Measurements from ENCODE around the gene LNX2.

The LNX2 gene

DNA sequence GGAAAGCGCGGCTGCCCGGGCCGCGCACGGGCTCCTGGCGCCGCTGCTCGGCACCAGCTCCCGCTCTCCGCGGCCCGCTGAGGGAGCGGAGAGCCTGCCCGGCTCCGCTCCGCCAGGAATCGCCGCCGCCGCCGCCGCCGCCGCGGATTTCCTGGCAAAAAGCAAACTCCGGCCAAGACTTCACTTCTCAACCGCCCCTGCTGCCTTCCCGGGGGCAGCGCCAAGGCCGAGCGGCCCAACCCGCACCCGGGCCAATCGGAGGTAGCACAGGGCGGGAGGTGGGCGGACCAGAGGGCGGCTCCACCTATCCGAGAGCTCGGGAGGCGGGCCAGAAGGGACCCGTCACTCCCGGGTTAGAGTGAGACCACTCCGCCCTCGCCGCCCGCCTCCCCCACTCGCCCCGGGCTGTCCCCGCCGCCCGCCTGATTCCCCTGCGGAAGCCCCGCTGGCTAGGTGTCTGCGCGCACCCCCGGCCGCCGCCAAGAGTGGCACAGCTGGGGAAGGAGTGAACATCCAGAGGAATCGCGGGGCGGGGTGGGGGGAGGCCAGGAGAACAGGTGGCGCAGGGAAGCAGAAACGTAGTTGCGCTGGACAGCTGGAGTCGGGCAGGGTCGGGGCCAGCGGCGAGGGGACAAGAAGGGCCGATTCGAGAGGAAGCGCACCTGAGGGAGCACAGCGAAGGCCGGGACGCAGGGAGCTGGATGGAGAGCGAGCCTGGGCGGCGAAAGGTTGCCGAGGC lies at the start of gene LNX2:
Gene LNX2, minus strand, starts transcription at position 153 of the 739 bp plus-strand sequence. CDS start 38,826 bp downstream, outside the sequence.
- peak; percentile 97 for DNase-seq

DNA sequence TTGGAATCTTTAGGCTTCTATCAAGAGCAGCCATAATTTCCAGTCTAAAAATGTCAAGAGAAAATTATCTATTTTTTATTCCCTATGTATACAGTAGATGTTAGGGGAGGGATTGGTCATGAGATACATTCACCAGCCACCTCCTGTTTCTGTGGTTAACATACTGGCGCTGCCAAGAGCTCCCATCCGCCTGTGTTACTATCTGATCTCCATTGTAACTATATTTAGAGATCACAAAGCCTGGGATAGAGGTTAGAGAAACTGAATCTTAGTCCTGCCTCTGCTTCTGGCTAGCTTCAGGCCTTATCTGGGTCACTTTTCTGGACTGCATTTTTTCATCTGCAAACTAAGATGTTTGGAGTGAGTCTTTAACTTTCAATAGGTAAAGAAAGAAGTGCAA lies 47.6 kb upstream of the LNX2 start:
- DNase-seq = no peak

DNA sequence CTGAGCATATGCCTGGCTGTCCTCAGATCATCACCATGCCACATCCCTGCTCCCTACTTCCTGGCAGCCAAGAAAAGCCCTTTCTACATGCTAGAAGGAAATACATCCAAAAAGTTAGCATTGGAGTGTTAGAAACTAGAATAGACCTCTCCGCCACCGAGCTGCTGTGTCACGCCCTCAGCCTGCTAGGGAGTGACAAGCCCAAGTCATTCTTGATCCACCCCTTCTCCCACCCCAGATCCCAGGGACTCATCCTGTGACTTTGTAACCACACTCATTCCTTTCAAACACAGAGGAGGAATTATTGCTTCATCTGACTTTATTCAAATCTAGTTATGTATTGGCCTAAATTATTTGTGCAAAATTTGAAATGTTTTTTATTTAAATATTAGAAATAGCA lies 46.6 kb upstream of the LNX2 start:
- no peak for DNase-seq

DNA sequence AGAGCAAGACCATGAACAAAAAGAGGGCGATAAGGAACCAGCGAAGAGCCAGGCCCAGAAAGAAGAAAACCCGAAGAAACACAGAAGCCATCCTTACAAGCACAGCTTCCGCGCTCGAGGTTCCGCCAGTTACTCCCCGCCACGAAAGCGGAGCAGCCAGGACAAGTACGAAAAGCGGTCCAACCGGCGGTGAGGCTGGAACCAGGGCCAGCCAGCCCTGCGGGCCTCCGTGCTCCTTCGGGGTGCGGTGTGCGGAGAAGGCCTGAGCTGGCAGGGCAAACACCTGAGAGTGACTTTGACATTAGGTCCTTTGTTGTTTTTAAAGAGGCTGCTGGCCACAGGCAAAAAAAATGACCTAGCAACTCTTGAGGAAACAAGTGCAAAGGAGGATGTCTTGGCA lies 45.4 kb upstream of the LNX2 start:
- no peak for DNase-seq

DNA sequence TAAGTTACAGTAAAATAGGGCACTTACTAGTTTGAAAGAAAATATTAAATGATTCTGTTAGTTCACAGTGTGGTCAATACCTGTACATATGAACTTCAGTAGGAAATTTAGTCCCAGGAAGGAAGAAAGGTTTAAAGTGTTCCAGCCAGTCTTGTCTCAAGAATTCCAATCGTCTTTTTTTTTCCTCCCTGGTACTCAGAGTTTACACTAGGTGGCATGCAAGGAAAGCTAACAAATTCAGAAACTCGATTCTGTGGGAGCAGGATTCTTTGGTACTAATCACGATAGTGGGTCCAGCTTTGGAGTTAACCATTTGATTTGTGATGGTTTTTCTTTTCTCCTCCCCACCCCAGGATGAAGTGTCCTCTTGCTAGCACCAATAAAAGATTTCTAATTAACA lies 45.0 kb upstream of the LNX2 start:
- no peak for DNase-seq

DNA sequence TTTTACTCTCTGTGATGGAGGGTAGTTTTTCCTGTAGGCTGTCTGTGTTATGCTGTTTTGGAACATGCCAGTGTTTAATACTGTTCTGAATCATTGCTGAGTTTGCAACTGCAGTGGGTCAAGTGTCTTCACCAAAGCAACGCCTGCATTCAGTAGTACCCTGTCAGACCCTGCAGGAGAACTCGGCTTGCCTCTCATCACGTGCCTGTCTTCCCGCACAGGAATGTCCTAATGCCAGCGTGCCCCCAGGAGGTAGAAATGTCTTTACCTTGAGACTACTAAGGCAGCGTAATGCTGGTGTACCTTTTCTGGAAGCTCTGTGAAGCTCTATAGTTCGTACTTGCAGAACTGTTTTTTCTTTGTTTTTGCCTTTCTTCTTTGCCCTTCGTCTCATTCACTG lies 43.6 kb upstream of the LNX2 start:
- no peak for DNase-seq

DNA sequence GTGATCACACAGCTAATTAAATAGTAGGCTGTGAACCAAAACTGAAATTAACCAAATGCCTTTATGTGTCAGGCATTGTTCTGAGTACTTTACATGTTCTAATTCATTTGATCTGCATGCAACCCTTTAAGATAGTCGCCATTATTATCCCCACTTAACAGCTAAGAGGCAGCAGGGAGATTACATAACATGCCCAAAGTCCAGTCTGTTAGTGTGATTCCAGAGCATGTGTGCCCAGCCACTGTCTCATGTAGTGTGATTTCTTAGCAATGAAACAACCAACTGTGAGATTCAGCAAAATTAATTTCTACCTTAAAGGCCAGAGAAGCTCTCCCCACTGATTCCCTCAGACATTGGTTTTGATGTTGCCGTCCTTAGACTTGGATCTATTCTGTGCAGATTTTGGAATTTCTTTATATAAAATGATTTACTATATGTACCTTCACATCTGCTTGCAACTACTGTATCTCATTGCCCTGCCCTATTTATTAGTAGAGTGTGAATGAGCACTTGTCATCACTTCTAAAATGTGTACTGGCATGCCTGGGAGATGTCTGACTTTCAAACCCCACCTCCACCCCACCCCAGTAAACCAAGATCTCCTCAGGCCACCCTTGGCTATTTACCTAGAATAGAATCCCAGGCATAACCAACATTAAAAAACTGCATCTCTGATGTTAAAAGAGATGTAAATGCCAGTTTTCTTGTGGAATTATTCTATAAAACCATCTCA lies 42.6 kb upstream of the LNX2 start:
- DNase-seq = no peak

DNA sequence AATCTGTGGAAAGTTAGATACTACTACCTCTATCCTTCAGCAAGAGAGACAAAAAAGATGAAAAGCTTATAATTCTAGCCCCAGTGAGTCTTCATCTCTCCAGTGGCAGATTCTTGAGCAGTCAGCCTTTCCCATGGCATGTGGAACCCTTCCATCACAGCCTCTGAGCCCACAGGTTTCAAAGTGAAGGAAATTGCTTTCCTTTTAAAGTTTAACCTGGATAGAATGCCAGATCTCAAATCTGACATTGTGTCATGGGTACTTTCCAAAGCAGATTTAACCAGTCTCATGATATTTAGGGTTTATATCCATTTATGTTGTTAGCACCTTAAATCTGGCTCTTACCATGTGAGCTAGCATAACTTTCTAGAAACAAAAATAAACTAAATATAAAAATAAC lies 40.7 kb upstream of the LNX2 start:
- no peak for DNase-seq

DNA sequence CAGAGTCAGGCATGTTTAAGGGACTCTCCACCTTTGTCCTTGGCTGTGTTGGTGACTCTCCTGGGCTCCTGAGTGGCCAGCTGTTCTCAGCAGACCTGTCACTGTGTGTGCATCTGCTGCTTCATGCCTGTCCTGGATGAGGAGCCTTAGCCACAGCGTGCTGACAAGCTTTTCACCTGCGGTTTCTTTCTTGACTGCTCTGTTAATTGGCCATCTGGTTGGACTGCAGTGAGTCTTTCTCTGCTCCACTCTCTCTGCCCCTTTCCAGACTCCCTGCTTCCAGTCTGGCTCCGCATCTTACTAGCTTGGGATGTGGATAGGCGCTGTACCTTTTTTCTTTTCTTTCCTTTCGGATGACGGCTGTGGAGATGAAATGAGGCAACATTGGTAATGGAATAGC lies 40.2 kb upstream of the LNX2 start:
- DNase-seq = no peak

DNA sequence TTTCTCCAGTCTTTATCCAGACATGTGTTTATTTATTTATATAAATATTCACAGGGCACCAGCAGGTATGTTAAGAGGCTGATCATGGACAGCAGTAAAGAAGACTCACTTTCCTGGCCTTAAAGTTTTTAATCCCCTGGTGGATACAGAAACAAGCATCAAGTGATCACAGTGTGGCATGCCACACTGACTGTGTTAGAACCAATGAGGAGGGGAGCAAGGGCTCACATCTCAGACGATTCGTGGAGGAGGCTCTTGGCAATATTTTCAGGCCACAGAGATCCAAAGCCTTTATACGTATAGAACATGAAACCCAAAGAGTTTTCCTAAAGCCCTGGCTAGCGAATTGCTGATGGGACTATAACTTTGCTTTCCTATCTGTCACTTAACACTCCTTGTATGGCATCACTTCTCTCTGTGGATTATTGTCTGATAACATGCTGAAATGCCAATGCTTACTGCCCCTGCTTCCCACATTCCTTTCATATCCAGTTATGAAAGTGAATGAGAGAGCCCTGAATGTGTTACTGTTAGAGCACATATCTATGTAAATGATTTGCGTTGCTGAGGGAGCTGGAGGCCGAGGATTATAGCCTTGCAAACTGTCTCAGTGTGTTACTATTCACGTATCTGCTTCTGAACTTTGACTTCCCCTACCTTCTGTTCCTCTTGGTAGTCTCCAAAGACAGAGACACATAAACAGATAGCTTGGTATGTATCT lies 39.0 kb upstream of the LNX2 start:
- no peak for DNase-seq

DNA sequence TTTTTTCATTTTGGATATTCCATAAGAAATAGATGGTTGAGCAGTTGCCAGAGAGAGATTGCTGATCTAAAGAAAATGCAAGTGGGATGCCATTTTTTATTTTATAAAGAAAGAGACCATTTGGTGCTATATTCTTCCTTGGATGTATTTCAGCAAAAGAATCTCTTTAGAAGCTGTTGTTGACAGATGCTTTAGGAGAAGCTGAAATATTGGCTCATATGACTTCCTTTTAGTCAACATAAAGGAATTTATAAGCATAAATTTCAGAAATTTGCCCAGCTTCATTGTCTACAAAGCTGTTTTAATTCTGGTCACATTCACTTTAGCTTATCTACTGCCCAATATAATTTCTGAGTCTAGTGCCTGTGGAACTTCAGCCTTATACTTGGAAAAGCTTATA lies 38.2 kb upstream of the LNX2 start:
- no peak for DNase-seq

DNA sequence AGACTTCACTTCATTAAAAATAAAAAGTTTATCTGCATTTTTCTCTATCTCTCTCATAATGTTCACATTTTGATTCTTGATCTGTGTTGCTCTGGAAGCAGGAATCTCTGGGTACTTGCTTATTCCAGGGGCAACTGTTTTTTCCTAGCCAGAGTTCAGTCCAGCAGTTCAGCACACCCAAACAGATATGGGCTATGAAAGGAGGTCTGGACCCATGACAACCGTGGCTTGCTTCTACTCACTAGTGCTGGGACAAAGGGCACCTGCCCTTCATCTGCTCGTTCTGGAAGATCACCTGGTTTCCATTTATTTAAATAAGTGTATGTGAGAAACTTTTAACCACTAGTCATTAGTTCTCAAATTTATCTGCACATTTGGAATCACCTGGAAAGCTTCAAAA lies 37.4 kb upstream of the LNX2 start:
- DNase-seq = no peak

DNA sequence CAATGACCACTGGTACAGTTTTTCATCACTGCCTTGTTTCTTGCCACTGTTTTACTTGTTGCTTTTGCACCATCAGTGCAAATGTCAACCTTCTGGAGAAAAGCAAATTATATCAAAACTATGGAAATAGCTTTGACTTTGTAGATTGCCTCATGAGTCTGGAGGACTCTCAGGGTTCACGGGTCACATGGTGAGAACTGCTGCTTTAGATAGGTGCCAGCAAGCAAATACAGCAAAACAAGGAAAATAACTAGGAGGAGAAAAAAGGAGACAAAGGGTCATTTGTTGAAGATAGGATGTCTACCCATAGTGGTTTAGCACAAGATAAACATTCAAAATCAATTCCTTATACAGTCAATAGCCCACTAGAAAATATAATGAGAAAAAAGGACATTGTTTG lies 34.5 kb upstream of the LNX2 start:
- DNase-seq = no peak

DNA sequence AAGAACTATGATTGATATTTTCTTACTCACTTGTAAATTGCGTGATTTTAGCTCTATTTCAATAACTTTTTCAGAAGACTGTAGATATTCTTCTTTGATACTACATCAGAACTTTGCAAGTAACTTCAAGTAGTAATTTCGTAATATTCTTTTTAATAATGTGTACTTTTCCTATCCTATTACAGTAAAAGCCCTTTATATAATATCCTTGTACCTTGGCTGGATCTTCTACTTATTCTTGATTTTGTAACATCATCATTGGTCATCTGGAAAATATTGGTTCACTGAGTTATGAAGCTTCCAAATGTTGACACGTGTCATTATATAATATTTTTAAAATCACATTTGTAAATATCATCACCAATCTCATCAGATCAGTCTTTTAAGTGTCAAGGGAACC lies 33.7 kb upstream of the LNX2 start:
- no peak for DNase-seq

DNA sequence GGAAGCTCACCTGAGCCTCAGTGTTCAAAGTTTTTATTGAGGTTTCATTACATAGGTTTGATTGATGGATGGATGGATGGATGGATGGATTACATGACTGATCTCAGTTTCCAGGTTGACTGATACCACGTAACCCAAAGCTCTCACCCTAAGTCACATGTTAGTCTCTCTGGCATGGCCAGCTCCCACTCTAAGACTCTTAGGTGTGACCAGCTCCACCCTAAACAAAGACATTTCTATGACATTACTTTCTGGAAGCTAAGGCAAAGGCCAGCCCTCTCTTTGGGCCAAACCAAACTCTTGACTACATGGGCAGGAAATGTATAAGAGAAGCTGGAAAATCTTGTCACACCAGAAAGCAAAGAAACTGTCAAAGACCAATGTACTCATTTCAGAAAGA lies 30.0 kb upstream of the LNX2 start:
- DNase-seq = no peak

DNA sequence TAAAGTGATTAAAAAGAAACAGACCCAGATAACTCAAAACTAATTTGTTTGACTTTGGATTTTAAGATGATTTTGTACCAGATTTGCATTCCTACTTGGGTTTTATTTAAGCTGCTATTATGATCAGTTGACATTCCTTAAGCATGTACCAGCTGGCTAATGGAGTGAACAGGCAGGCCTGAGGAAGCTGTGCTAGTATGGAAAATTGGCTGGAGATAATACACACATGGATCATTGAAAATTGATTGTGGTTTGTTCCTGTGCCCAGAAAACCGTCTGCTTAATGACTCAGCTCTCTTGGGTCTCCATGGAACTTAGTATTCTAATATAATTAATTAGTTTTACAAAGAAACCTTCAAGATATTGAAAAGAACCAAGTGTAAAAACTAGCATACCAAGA lies 24.0 kb upstream of the LNX2 start:
- DNase-seq = no peak

DNA sequence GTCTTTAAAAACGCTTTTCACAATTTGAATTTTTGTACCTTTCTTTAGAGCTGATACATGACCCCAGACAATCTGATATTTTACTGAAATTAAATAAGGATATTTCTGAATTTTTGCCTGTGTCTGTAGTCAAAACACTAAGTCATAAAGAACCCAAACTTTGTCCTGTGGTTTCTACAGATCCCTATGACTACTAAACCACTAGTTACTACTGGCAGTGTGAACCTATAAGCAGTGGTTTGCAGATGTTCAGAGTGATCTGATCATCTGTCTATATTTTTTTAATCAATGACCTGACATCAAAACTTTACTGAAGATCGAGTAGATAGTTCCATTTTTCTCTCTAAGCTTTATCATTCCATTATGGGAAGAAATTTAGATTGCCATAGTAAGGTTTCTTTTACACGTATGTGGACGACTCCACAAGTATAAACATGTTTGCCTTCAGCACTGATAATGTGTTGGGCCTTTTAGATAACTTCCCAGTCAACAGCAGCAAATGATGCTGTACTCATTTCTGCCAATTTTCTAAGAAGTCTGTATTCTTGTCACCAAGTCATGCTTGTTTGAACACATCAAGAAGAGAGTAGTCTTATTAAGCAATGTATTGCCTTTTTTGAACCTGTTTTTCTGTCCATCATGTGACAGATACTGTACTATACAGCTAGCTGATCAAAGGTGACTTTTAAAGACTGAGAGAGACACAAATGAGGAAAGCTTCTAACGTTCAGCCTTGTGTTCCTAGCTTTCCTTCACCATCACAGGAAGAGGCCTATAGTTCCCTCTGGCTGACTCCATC lies 23.2 kb upstream of the LNX2 start:
- no peak for DNase-seq

DNA sequence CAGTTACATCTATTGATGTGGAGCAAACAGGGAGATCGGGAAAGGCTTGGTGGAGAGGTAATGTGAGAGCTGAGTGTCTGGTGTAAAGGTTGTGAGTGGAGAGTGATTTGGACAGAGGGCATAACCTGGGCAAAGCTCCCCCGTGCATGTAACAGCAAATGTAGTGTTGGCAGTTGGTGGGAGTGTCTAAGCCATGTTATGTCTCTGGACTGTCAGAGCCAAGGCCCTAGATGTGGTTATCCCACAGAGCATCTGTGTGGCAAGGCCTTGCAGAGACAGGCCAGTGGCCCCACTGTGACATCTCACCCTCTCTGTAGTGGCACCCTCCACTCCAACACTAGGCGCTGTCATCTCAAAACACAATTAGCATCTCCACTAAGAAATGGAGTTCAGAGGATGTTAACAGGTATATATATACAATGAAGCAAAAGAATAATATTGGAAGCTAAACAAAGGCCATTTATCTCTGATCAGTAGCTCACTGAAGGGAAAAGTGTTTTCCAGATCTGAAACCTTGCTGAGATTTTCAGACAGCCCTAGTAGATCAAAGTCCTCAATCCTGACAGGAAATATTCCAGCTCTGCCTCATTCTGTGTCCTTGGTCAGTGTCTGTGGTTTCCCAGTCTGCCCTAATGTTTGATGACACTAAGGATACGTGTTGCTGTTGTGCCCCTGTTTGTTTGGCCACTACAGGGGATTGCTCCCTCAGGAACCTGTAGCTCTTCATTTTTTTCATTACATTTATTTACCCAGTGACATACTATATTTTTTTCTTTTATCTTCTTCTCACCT lies 21.6 kb upstream of the LNX2 start:
- no peak for DNase-seq

DNA sequence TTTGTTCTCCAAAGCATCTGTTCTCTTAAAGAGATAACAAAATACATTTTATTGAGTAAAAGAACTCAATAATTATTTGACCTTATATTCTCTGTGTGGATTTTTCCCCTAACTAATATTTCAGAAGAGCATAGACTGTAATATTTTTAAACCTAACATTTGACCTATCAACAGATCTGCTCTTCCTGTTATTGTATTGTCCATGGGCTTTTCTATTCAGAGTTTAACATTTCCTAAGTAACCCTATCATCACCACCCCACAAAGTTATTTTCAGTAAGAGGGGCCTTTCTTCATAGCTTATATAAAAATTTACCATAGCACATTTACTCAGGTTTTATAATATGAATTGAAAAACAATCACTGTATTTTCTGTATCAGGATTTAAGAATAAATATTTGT lies 18.9 kb upstream of the LNX2 start:
- DNase-seq = no peak

DNA sequence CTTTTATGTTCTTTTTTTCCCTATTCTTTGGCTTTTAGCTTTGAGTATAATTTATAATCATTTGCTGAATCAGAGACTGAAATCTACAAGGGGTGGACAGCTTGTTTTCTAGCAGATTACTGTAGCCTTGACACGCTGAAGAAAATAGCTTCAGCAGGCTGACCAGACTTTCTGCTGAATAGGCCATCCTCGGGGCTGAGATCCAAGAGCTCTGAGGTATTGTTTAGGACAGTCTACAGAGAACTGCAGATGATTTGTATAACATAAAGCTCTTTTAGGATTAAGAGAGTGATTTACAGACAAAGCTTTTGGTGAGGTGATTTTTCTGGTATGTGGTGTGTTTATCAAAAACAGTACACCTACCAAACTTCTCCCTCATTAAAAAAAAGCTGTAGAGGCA lies 18.2 kb upstream of the LNX2 start:
- no peak for DNase-seq

DNA sequence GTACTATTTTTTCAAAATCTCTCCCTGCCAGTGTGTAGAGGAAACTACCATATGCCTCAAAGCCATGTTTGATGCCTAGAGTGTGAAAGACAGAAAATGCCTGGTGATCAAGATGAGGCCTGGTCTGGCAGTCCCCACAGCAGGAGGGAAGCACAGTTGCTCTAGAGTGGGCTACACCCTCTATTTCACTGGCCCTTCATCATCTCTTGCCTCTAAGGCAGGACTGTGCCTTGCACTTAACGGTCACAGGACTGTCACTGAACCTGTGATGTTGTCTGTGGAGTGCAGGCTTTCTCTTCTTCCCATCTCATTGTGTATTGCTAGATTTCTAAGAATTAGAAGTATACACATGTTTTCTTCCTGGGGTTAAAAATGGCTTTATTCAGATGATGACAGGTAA lies 17.7 kb upstream of the LNX2 start:
- no peak for DNase-seq

DNA sequence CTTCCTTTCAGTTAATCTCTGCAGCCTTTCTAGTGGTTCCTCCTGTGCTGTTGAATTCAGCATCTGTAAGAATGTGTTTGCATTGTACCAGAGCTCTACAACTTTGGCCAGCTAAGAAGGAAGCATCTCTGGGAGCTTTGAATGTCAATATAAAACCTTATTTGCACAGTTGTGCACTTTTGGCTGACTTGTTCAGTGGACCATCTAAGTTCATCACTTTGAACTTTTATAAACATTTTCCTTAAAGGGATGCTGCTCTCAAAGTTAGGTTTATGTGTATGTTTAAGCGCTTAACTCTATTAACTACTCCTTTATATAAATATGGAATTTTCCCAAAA lies 16.9 kb upstream of the LNX2 start:
- DNase-seq = no peak
